Neuronal stem cell (in vitro differentiated cells): ENCODE results near the gene PPEF2.
A peak's percentile ranks its signal among the peaks of the same experiment; 100 is the strongest.
"Not testable (repeated sequence)": the region's sequence is repeated elsewhere in the genome, so short reads cannot be mapped to it uniquely, and the experiment has no call there.

ENCODE experiments used
- DNase-seq: peaks from one replicate; pipeline ENCODE4 v3.0.0-alpha.2; 2013; ENCODE audit warnings: low spot score
- H2AFZ ChIP-seq: one replicate; pipeline ENCODE4 v1.6.1; 2013; ENCODE audit warnings: mild to moderate bottlenecking, low read length, inconsistent platforms
- H2AK5ac ChIP-seq: 2 replicates; pipeline ENCODE4 v1.6.1; 2013; ENCODE audit warnings: low read depth, mild to moderate bottlenecking, inconsistent platforms, low read length, moderate library complexity, mixed read lengths
- H2BK120ac ChIP-seq: 2 replicates; pipeline ENCODE4 v1.6.1; 2013; ENCODE audit warnings: low read depth, mild to moderate bottlenecking, inconsistent platforms, low read length, moderate library complexity, mixed read lengths
- H2BK12ac ChIP-seq: one replicate; pipeline ENCODE4 v1.6.1; 2013; ENCODE audit warnings: low read length, inconsistent platforms
- H2BK15ac ChIP-seq: 2 replicates; pipeline ENCODE4 v1.6.1; 2013; ENCODE audit warnings: mild to moderate bottlenecking, low read length, inconsistent platforms, mixed read lengths
- H2BK5ac ChIP-seq: one replicate; pipeline ENCODE4 v1.6.1; 2013; ENCODE audit warnings: inconsistent platforms, mild to moderate bottlenecking, low read length, moderate library complexity
- H3K14ac ChIP-seq: one replicate; pipeline ENCODE4 v1.6.1; 2013; ENCODE audit warnings: low read length, inconsistent platforms
- H3K18ac ChIP-seq: 2 replicates; pipeline ENCODE4 v1.6.1; 2013; ENCODE audit warnings: low read length, inconsistent platforms
- H3K23ac ChIP-seq: 2 replicates; pipeline ENCODE4 v1.6.1; 2013; ENCODE audit warnings: low read depth, mild to moderate bottlenecking, mixed read lengths, low read length, inconsistent platforms; ENCODE audit not compliant: poor library complexity
- H3K27ac ChIP-seq: replicated peaks from 3 replicates; pipeline ENCODE4 v1.5.1; 2013; ENCODE audit warnings: low read length, inconsistent platforms
- H3K27me3 ChIP-seq, 3 experiments: 2 replicates each; pipeline ENCODE4 v1.6.1; 2013; ENCODE audit warnings: low read length in 3 of 3, mild to moderate bottlenecking in 2 of 3, inconsistent platforms in 1 of 3, low read depth in 1 of 3, mixed read lengths in 1 of 3, moderate library complexity in 1 of 3; ENCODE audit not compliant: control insufficient read depth in 3 of 3, insufficient read depth in 3 of 3
- H3K36me3 ChIP-seq, 2 donors: replicated peaks in 1 of 2; 2 replicates each; pipeline ENCODE4 v1.6.1; 2013; ENCODE audit warnings: low read length in 2 of 2; ENCODE audit not compliant: control insufficient read depth in 2 of 2, insufficient read depth in 2 of 2
- H3K4ac ChIP-seq: 2 replicates; pipeline ENCODE4 v1.6.1; 2013; ENCODE audit warnings: inconsistent platforms, mild to moderate bottlenecking, low read length, moderate library complexity
- H3K4me1 ChIP-seq, 2 donors: 1 replicate in 1 of 2; 2 replicates in 1 of 2; pipeline ENCODE4 v1.6.1; 2013; ENCODE audit warnings: low read length in 2 of 2, low read depth in 1 of 2; ENCODE audit not compliant: control insufficient read depth in 2 of 2, insufficient read depth in 1 of 2
- H3K4me2 ChIP-seq: one replicate; pipeline ENCODE4 v1.6.1; 2013; ENCODE audit warnings: mild to moderate bottlenecking, low read length, inconsistent platforms; ENCODE audit not compliant: insufficient read depth, poor library complexity, severe bottlenecking
- H3K4me3 ChIP-seq, 2 donors: 2 replicates each; pipeline ENCODE4 v1.5.1; 2013; ENCODE audit warnings: low read length in 2 of 2, mild to moderate bottlenecking in 2 of 2, inconsistent platforms in 1 of 2, moderate library complexity in 1 of 2
- H3K79me1 ChIP-seq: one replicate; pipeline ENCODE4 v1.6.1; 2013; ENCODE audit warnings: low read depth, mild to moderate bottlenecking, inconsistent platforms, low read length, moderate library complexity
- H3K9ac ChIP-seq: one replicate; pipeline ENCODE4 v1.6.1; 2013; ENCODE audit warnings: mild to moderate bottlenecking, low read depth, low read length, inconsistent platforms; ENCODE audit not compliant: poor library complexity
- H3K9me3 ChIP-seq, 2 donors: replicated peaks in 1 of 2; 2 replicates each; pipeline versions ENCODE3 to v1.6.1; 2013; ENCODE audit warnings: low read length in 2 of 2, mild to moderate bottlenecking in 2 of 2, inconsistent platforms in 1 of 2, low read depth in 1 of 2, mixed read lengths in 1 of 2, moderate library complexity in 1 of 2; ENCODE audit not compliant: control insufficient read depth in 2 of 2, insufficient read depth in 1 of 2
- H4K8ac ChIP-seq: one replicate; pipeline ENCODE4 v1.6.1; 2013; ENCODE audit warnings: low read depth, mild to moderate bottlenecking, inconsistent platforms, low read length, moderate library complexity
- H4K91ac ChIP-seq: one replicate; pipeline ENCODE4 v1.6.1; 2013; ENCODE audit warnings: low read length, low read depth, mild to moderate bottlenecking, inconsistent platforms; ENCODE audit not compliant: poor library complexity
- WGBS, 2 donors: extraction: QIAGEN DNeasy Blood & Tissue Kit; methylation state at CpG; one replicate each; pipeline ENCODE4 v1.1.7; 2013; ENCODE audit warnings: missing lambda C conversion rate in 2 of 2, mixed read lengths in 1 of 2; ENCODE audit not compliant: insufficient read length in 2 of 2, insufficient replicate concordance in 1 of 2; ENCODE audit errors: extremely low coverage in 2 of 2; 5-methylcytosine and 5-hydroxymethylcytosine counted together

PPEF2 gene

GRCh38 chr4:75939890-75940691, 37.8 kb upstream of the PPEF2 start:
- Histone ChIP-seq H3K36me3 (peaks cover 1 to 15% of the 10 kb centered on the region in 2 donors), H3K27ac (no peak overlapping the region), H2AK5ac (peak overlapping the region; percentile 62), H3K27me3 (peaks cover 0 to 3% (median 0%) of the 10 kb centered on the region in 3 experiments), H3K79me1 (no peaks in the 10 kb centered on the region), H3K14ac (peak overlapping the region; percentile 67), H3K4me1 (no peaks in the 10 kb centered on the region), H3K4me3 (peak overlapping the region; percentile 64 to 88), H2BK5ac (peak overlapping the region; percentile 66), H4K91ac (no peak overlapping the region), H3K18ac (peak overlapping the region; percentile 92), H3K4me2 (peak overlapping the region; percentile 100), H2AFZ (peak overlapping the region; percentile 98), H3K4ac (no peak overlapping the region), H2BK12ac (peak overlapping the region; percentile 75), H2BK15ac (no peak overlapping the region), H2BK120ac (no peak overlapping the region), H4K8ac (no peak overlapping the region), H3K9ac (peak overlapping the region; percentile 88), H3K23ac (peak overlapping the region; percentile 93), H3K9me3 (peaks cover 0 to 4% of the 10 kb centered on the region in 2 donors)
- no CpG with 5 or more reads among the region's 67 CpGs for WGBS, 2 donors
- DNase-seq, result peak; percentile 61

DNA sequence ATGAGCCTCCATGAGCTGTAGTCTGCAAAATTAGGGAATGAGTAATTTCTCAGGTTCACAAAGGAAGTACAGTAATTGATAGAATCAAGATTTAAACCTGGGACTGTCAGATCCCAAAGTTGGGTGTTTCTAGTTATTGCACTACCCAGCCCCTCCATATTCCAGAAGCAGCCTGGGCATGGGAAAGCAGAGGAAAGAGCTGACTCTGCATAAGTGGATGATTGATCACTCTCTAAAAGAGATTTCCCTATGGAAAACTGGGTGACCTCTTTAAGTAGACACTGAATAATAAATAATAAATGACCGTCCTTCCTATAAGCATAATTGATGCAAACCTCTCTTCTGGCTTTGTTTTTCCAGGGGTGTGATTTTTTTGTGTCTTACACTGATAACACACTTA, 33.4 kb upstream of the PPEF2 start:
- WGBS, 2 donors, result no CpG with 5 or more reads among the region's 1 CpG
- Histone ChIP-seq H3K23ac (no peak overlapping the region), H2AFZ (no peak overlapping the region)

GRCh38 chr4:75930152-75930551, 27.9 kb upstream of the PPEF2 start:
- DNase-seq, result no peak
- H2BK15ac ChIP-seq, result no peak overlapping the region
- no peak overlapping the region for H3K4me3 ChIP-seq
- no peak overlapping the region for H3K4me2 ChIP-seq
- no peaks in the 10 kb centered on the region for H3K36me3 ChIP-seq
- no peak overlapping the region for H2BK120ac ChIP-seq
- no peak overlapping the region for H3K23ac ChIP-seq
- no peak overlapping the region for H3K9ac ChIP-seq
- H3K4me1 ChIP-seq, result no peaks in the 10 kb centered on the region
- no peak overlapping the region for H3K18ac ChIP-seq
- H3K4ac ChIP-seq, result no peak overlapping the region
- no peak overlapping the region for H2BK12ac ChIP-seq
- no peaks in the 10 kb centered on the region for H3K27me3 ChIP-seq
- no peak overlapping the region for H4K91ac ChIP-seq
- no peaks in the 10 kb centered on the region for H3K79me1 ChIP-seq
- H2AK5ac ChIP-seq, result no peak overlapping the region
- WGBS, 2 donors, result no CpG with 5 or more reads among the region's 3 CpGs
- no peak overlapping the region for H2BK5ac ChIP-seq
- H3K9me3 ChIP-seq, result no peaks in the 10 kb centered on the region
- H2AFZ ChIP-seq, result no peak overlapping the region
- no peak overlapping the region for H4K8ac ChIP-seq
- H3K27ac ChIP-seq, result no peak overlapping the region
- no peak overlapping the region for H3K14ac ChIP-seq

More for the DNA sequence above, 33.4 kb upstream of the PPEF2 start:
- Histone ChIP-seq H3K9me3 (no peaks in the 10 kb centered on the region), H3K14ac (no peak overlapping the region), H3K4me2 (no peak overlapping the region), H3K9ac (no peak overlapping the region), H2AK5ac (no peak overlapping the region), H2BK5ac (no peak overlapping the region), H3K4ac (no peak overlapping the region), H3K36me3 (no peaks in the 10 kb centered on the region), H2BK15ac (no peak overlapping the region), H3K27ac (no peak overlapping the region), H4K91ac (no peak overlapping the region), H3K4me3 (no peak overlapping the region), H2BK12ac (no peak overlapping the region), H3K27me3 (peaks cover 0 to 3% (median 0%) of the 10 kb centered on the region in 3 experiments), H2BK120ac (no peak overlapping the region), H4K8ac (no peak overlapping the region), H3K79me1 (no peaks in the 10 kb centered on the region), H3K4me1 (no peaks in the 10 kb centered on the region), H3K18ac (no peak overlapping the region)
- no peak for DNase-seq

GRCh38 chr4:75924916-75925315, 22.7 kb upstream of the PPEF2 start:
- H2BK12ac ChIP-seq, H3K4me2 ChIP-seq, H2BK15ac ChIP-seq, H3K4me3 ChIP-seq, H2BK5ac ChIP-seq, H4K91ac ChIP-seq, H2AK5ac ChIP-seq, H3K9me3 ChIP-seq, H3K18ac ChIP-seq, H3K27ac ChIP-seq, DNase-seq, H2AFZ ChIP-seq, H3K23ac ChIP-seq, H3K79me1 ChIP-seq, H4K8ac ChIP-seq, H3K27me3 ChIP-seq, H3K14ac ChIP-seq, H3K36me3 ChIP-seq, H3K4me1 ChIP-seq, H3K4ac ChIP-seq, H2BK120ac ChIP-seq, H3K9ac ChIP-seq: not testable (repeated sequence)
- WGBS, 2 donors, result no CpG with 5 or more reads among the region's 11 CpGs
